Subcutaneous abdominal adipose tissue (tissue), 5 donors: Measurements from ENCODE around the gene AP5Z1.
A peak's percentile ranks its signal among the peaks of the same experiment; 100 is the strongest.

ENCODE experiments used
- H3K27ac ChIP-seq: one replicate; pipeline ENCODE4 v1.7.0; 2013; ENCODE audit warnings: low read depth, mild to moderate bottlenecking, inconsistent platforms, low read length, moderate library complexity
- H3K27me3 ChIP-seq, 5 donors: one replicate each; pipeline ENCODE4 v1.7.0; 2013; ENCODE audit warnings: low read length in 5 of 5, inconsistent platforms in 1 of 5; ENCODE audit not compliant: control insufficient read depth in 5 of 5, insufficient read depth in 4 of 5
- H3K36me3 ChIP-seq, 5 donors: one replicate each; pipeline ENCODE4 v1.7.0; 2013; ENCODE audit warnings: low read length in 5 of 5; ENCODE audit not compliant: control insufficient read depth in 5 of 5, insufficient read depth in 5 of 5
- H3K4me1 ChIP-seq, 5 donors: one replicate each; pipeline ENCODE4 v1.7.0; 2013; ENCODE audit warnings: low read length in 5 of 5, mild to moderate bottlenecking in 3 of 5, moderate library complexity in 1 of 5; ENCODE audit not compliant: control insufficient read depth in 5 of 5, insufficient read depth in 5 of 5
- H3K4me3 ChIP-seq, 5 donors: one replicate each; pipeline ENCODE4 v1.7.0; 2013; ENCODE audit warnings: low read length in 5 of 5, low read depth in 1 of 5
- H3K9ac ChIP-seq, 5 donors: one replicate each; pipeline ENCODE4 v1.7.0; 2013; ENCODE audit warnings: low read length in 5 of 5, mild to moderate bottlenecking in 4 of 5, moderate library complexity in 3 of 5
- H3K9me3 ChIP-seq, 5 donors: one replicate each; pipeline ENCODE4 v1.7.0; 2013; ENCODE audit warnings: low read length in 5 of 5; ENCODE audit not compliant: control insufficient read depth in 5 of 5
- donor health status: healthy.
- donor health status: healthy.
- donor health status: healthy.
- donor health status: healthy.
- donor health status: healthy.

The AP5Z1 gene

DNA sequence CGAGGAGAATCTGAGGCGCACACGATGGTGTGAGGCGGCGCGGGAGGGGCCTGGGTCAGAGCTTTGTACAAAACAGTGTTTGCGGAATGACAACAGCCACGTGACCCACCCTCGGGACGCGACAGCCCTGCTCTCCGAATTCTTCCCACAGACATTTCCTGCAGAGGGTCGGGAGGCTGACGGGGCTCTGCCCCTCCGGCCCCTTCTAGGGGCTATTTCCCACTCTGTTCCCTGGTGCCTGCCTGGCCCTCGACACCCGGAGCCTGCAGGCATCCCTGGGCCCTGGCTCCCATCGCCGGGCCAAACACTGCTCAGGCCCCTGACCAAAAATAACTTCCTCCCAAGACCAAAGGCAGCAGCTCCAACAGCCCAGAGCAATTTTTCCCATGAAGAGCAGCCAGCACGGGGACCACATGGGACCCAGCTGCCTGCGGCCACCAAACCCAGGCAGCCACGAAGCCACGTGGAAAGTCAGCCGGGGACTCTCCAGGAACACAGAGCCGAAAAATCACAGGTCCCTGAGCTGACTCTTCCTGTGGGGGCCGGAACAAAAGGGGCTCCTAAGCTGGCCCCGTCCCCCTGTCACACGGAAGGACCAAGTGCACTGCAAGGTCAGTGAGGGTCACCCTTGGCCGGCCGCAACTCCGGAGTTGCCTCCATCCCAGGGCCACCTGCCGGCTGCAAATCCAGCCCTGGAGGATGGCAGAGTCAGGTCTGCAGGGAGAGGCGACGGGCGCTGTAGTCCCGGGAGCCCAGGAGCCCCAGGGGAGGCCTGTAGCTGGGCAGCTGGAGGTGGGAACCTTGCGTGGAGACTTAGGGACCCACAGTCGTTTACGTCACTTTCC lies 44.4 kb downstream of the AP5Z1 start:
- peaks cover 0 to 23% (median 12%) of the 10 kb centered on the region in 5 donors for H3K4me1 ChIP-seq
- no peak overlapping the region for H3K27ac ChIP-seq
- H3K27me3 ChIP-seq, result peaks cover 0 to 13% (median 8%) of the 10 kb centered on the region in 5 donors
- H3K9ac ChIP-seq, result peak overlapping the region in 1 of 5 donors; percentile 35
- peak overlapping the region in 1 of 5 donors; percentile 24 for H3K4me3 ChIP-seq
- no peaks in the 10 kb centered on the region for H3K9me3 ChIP-seq
- peaks cover 0 to 4% (median 0%) of the 10 kb centered on the region in 5 donors for H3K36me3 ChIP-seq

DNA sequence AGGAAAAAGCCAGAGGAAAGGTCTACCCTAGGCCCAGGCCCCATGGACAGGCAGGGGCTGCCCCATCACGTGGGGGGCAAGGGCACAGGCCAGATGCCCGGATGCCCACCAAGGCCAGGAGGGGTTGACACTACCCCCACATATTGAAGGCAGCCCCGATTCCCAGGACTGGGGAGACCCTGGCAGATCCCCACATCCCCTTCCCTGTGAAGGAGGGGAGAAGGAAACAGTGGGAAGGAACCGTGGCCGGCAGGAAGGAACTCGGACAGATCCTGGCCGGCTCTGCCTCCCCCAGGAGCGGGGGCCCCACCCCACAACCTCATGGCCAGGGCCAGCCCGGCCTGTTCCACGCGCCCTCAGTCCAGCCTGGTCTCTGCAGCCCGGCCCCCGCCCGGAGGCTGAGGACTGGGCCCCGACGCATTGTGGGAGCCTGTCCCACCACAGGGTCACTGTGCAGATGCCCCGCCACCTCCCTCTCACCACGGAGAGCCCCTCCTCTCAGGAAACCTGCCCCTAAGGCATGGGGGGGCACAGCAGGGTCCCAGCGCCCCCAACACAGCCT lies 45.1 kb downstream of the AP5Z1 start:
- H3K27ac ChIP-seq, result no peak overlapping the region
- no peaks in the 10 kb centered on the region for H3K9me3 ChIP-seq
- H3K36me3 ChIP-seq, result peaks cover 0 to 2% (median 0%) of the 10 kb centered on the region in 5 donors
- no peak overlapping the region for H3K4me3 ChIP-seq
- H3K27me3 ChIP-seq, result peaks cover 0 to 13% (median 8%) of the 10 kb centered on the region in 5 donors
- H3K9ac ChIP-seq, result peak overlapping the region in 2 of 5 donors; percentile 23 to 35
- H3K4me1 ChIP-seq, result peaks cover 0 to 23% (median 12%) of the 10 kb centered on the region in 5 donors

DNA sequence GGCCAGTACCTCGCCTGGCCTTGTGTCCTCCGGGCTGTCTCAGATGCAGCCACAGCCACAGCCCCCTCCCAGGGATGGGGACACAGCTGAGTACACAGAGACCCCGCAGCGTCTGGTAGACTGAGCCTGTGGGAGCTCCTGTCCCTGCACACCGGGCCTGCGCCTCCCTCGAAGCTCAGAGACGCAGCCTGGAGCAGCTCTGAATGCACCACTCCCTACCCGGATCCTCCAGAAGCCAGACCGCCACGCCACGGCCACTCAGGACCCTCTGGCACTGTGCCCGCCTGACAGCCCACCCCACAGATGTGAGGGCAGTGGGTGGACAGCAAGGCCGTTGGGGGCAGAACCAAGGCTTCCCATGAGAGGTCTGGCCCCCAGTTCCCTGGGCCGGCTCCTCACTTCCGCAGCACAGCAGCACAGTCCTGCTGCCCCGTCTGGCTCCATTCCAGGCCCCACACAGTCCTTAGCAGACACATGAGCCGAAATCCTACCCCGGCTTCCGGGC lies 45.6 kb downstream of the AP5Z1 start:
- Histone ChIP-seq H3K27me3 (peaks cover 0 to 13% (median 8%) of the 10 kb centered on the region in 5 donors), H3K36me3 (no peaks in the 10 kb centered on the region), H3K9ac (peak overlapping the region in 1 of 5 donors; percentile 23), H3K4me1 (peaks cover 0 to 23% (median 12%) of the 10 kb centered on the region in 5 donors), H3K9me3 (no peaks in the 10 kb centered on the region), H3K4me3 (no peak overlapping the region), H3K27ac (no peak overlapping the region)

DNA sequence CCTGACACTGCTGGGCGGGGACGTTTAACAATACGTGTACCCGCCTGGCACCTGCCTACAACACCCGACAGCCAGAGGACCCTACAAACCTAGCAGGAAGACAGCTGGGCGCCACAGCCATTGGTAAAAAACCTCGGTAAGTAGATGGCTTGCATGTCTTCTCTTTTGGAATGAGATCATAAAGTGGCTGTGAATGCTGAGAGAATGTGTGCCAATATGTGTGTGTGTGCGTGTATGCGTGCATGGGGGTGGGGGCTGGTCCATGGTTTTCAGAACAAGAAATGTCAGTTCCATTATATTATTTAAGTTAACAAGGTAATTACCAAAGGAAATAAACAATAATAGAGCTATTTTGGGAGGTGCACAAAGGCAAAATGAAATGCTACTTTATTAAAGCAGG lies 47.3 kb downstream of the AP5Z1 start:
- Histone ChIP-seq H3K9ac (no peak overlapping the region), H3K4me3 (no peak overlapping the region), H3K4me1 (peaks cover 0 to 23% (median 12%) of the 10 kb centered on the region in 5 donors), H3K36me3 (no peaks in the 10 kb centered on the region), H3K27ac (no peak overlapping the region), H3K9me3 (no peaks in the 10 kb centered on the region), H3K27me3 (peaks cover 0 to 13% (median 8%) of the 10 kb centered on the region in 5 donors)

DNA sequence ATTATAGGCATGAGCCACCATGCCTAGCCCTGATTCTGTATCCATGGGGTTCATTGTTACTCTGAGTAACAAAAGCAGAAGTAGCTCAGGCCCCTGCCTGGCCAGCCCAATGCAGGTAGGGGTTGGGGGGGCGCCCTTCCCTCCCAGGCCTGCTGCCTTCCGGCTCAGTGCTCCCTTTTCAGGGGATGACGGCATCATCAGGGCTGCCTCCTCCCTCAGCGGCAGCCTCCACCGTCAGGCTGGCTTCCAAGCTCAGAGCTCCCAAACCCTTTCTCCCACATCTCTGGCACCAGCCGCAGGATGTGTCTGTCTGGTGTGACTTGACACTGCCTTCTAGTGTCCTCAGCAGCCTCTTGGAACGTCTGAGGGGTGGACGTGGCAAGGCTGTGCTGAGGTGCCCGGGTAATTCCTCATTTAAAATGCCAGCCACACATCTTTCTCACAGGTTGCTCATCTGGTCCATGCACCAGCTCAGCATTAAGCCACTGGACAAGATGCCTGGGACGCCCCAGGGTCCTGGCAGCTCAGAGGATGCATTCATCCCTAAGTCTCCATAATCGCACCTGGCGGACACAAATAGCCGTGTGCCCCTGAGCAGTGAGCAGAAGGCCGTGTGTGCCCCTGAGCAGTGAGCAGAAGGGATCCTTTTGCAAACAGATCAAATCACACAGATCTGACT lies 48.2 kb downstream of the AP5Z1 start:
- H3K4me3 ChIP-seq, result no peak overlapping the region
- H3K36me3 ChIP-seq, result no peaks in the 10 kb centered on the region
- H3K4me1 ChIP-seq, result peaks cover 0 to 23% (median 12%) of the 10 kb centered on the region in 5 donors
- H3K9ac ChIP-seq, result no peak overlapping the region
- no peak overlapping the region for H3K27ac ChIP-seq
- H3K9me3 ChIP-seq, result no peaks in the 10 kb centered on the region
- peaks cover 0 to 13% (median 8%) of the 10 kb centered on the region in 5 donors for H3K27me3 ChIP-seq

DNA sequence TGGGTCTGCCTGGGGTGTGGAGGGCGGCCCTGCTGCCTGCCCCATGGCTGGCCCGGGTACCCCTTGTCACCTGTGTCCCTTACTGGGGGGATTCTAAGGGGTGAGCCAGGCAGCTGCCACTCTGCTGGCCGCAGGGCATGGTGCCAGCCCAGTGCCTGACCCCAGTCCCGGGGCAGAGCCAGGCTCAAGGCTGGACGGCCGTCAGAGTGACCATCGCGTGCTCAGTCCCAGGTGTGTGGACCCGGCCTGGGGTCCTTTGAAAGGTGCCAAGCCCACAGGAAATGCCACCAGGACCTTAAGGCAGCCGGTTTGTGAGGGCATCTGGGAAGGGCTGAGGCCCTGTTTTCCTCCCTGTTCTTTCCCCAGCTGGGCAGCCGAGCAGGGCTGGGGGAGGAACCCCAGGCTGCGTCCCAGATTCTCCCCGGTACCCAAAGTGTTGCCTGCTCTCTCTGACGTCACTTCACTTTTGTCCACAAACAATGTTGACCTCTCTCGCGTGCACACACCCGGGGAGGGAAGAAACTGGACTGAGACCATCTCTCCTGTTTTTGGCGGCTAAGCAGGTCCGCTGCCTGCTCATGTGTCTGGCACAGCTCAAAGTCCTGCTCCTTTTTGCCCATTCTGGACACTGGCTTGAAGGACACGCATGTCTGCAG lies 48.8 kb downstream of the AP5Z1 start:
- Histone ChIP-seq H3K27me3 (peaks cover 0 to 13% (median 8%) of the 10 kb centered on the region in 5 donors), H3K4me3 (no peak overlapping the region), H3K9ac (no peak overlapping the region), H3K9me3 (no peaks in the 10 kb centered on the region), H3K4me1 (peaks cover 0 to 23% (median 12%) of the 10 kb centered on the region in 5 donors), H3K27ac (no peak overlapping the region), H3K36me3 (no peaks in the 10 kb centered on the region)

DNA sequence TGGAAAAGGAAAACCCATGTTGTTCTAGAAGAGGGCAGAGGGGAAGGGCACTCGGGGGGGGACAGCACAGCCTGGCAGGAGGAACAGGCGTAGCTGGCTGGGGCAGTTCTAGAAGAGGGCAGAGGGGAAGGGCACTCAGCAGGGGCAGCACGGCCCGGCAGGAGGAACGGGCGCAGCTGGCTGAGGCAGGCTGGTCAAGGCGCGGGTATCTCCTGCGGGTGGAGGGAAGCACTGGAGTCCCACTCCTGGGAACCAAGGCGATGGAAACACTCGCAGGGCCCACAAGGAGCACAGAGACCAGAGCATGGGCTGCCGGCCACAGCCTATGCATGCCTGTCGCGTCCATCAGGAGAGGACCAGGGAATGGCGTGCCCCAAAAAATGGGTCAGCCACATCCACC lies 49.7 kb downstream of the AP5Z1 start:
- Histone ChIP-seq H3K4me1 (peaks cover 0 to 18% (median 5%) of the 10 kb centered on the region in 5 donors), H3K36me3 (peaks cover 0 to 2% (median 0%) of the 10 kb centered on the region in 5 donors), H3K27me3 (peaks cover 0 to 9% (median 3%) of the 10 kb centered on the region in 5 donors), H3K9me3 (no peaks in the 10 kb centered on the region), H3K27ac (no peak overlapping the region), H3K9ac (no peak overlapping the region), H3K4me3 (no peak overlapping the region)

DNA sequence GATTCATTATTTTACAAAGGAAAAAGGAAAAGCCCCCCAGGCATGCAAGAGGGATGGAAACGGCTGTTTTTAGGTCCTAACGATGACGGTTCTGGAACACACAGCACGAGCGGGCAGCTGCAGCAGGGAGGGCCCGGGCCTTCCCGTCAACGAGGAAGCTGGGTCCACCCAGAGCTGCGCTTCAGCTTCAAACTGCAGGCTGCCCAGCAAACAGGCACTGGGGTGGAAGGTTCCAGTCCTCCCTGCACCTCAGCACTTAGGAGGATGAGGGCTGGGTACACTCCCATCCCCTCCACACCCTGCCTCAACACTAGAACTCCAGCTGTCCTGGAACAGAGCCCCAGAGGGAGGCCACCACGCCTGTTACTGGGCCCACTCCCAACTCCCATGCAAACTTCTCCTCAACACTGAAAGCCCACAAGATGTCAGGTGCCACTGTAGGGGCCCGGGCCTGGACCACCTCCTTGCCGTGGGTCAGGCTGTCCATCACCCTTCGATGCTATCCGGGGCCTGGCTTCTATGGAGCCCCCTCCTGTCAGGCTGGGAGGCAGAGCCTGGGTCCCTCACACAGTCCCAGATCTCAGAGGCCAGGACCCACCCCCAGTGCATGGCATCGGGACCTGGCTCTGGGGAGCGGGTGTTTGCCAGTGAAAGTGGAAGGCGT lies 53.4 kb downstream of the AP5Z1 start:
- no peak overlapping the region for H3K9ac ChIP-seq

DNA sequence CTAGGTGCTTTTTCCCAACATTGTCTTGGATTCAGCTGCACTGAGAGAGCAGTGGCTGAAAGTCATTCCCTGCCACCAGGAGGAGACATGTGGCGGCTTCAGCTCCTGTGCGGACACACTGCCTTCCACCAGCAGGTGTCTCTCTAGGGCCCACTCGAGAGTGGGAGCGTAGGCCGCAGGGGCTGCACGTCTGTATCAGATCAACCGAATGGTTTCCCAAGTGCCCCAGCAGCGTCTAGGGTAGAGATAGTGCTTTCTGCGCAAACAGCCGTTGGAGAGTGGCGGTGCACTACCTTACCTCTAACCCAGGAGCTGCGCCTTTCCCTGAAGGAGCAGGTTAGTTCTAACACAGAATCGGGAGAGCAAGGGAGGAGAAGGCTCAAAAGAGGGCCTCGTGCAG lies 54.8 kb downstream of the AP5Z1 start:
- H3K4me3 ChIP-seq, result no peak overlapping the region
- H3K9me3 ChIP-seq, result no peaks in the 10 kb centered on the region
- H3K9ac ChIP-seq, result no peak overlapping the region

More for the DNA sequence above, 53.4 kb downstream of the AP5Z1 start:
- H3K4me1 ChIP-seq, result peaks cover 0 to 3% (median 0%) of the 10 kb centered on the region in 5 donors
- peaks cover 0 to 7% (median 0%) of the 10 kb centered on the region in 5 donors for H3K36me3 ChIP-seq
- H3K9me3 ChIP-seq, result no peaks in the 10 kb centered on the region
- H3K27me3 ChIP-seq, result no peaks in the 10 kb centered on the region
- no peak overlapping the region for H3K4me3 ChIP-seq
- no peak overlapping the region for H3K27ac ChIP-seq

More for the DNA sequence above, 54.8 kb downstream of the AP5Z1 start:
- no peak overlapping the region for H3K27ac ChIP-seq
- H3K4me1 ChIP-seq, result peaks cover 0 to 3% (median 0%) of the 10 kb centered on the region in 5 donors
- H3K36me3 ChIP-seq, result peaks cover 0 to 19% (median 3%) of the 10 kb centered on the region in 5 donors
- H3K27me3 ChIP-seq, result no peaks in the 10 kb centered on the region
